GM19328 (cell line): Measurements from ENCODE around the gene SRGAP1.
A peak's percentile ranks its signal among the peaks of the same experiment; 100 is the strongest.
"Not testable (repeated sequence)": the region's sequence is repeated elsewhere in the genome, so short reads cannot be mapped to it uniquely, and the experiment has no call there.

Experiments used
- ATAC-seq: cut with Tn5 transposase; IDR thresholded peaks from one replicate; pipeline ENCODE4 v1.9.1; 2021; ENCODE audit warnings: mild to moderate bottlenecking, moderate library complexity; ENCODE audit not compliant: unreplicated experiment

SRGAP1 gene

DNA sequence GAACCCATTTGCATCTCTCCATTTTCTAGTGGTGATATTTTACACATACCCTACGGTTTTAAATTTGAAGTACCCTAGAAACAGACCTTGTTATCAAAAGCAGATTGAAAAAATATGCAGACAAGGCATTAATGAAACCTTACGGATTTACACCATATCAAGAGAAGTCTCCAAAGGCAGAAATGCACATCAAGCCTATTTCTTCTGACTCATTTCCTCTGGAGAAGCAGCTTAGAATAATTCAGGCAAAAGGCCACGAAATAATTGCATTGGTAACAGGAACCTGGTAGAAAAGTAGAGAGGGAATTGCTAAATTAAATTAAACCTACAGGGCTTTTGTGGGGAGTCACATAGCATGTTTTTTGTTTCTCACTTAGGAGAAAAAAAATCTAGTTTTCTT is 342.9 kb downstream of the SRGAP1 start:
- no peak for ATAC-seq

DNA sequence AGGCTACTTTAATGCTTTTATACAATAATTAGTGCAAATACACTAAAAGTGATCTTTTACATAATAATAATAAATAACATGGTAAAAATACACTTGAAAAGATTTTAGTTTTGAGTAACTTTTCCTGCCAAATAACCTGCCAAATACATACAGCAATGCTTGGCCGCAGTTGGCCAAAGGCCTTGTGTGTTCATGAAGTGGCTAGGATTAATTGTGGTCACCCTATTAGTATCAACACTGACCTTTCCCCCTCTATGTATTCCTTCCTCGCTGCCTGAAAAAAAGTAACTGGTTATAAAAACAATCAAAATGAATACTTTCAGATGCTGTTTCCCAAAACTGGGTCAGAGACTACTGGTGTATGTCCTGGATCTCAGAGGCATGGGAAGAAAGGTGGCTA is 343.3 kb downstream of the SRGAP1 start:
- no peak for ATAC-seq

DNA sequence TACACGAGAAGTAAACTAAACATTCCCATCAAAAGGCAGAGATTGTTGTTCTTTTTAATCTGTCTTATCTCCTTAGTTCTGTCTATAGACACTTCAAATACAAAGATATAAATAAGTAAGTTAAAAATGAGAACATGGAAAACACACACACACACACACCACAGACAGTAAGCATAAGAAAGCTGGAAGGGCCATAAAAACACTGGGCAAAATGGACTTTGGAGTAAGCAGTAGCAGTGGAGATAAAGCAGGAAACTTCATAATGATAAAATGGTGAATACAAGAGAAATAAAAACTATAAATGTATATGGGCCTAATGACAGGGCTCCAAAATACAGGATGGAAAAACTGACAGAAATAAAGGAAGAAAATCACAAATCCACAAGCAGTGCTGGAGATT is 345.0 kb downstream of the SRGAP1 start:
- ATAC-seq = no peak

DNA sequence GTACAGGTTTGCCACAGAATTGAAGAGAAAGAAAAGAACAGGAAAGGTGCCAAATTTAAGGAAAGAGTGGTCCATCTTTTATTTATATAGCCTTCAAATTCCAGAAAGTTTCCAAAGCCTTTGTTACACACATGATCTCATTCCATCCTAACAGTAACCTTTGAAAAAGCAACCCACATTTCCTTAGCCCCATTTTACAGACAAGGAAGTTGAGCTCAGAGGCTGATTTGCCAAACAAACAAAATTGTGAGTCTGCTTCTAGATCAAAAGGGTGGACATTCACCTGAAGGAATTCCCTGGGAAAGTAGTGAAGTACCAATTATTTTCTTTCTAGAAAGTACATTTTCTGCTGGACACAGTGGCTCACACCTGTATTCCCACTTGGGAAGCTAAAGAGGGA is 345.6 kb downstream of the SRGAP1 start:
- ATAC-seq = no peak

DNA sequence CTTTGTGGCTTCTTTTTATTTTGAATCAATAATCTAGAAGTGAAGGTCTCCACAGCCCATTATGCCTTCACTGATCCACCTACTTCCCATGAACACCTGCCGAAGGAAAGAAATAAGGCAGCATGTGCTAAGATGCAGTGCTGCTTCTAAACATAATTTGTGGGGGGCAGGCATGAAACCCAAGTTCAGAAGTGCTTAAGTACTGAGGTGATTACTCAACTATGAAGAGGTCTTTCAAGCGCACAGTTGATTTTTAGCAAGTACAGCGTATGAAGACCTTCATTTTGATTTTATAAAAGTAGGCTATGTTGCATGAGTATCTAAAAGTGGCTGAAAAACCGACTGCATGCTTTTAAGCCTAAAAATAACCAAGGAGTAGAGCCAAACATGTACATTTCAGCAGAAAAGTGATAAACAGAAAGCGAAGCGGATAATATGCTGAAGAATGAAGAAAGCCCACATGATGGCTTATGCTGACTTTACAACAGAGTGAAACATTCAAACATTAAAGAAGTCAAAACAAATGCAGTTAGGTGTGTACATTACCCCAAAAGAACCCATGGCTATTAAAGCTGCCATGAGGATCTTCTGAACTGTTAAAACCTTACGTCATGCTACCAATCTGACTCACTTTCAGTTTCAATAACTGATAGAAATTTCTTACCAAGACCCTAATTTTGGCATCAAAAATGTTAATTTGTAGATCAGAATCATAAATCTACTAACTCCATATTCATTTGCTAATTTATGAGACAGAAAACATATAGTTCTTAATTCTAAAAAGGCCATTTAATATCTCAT is 348.3 kb downstream of the SRGAP1 start:
- peak; percentile 77 for ATAC-seq

DNA sequence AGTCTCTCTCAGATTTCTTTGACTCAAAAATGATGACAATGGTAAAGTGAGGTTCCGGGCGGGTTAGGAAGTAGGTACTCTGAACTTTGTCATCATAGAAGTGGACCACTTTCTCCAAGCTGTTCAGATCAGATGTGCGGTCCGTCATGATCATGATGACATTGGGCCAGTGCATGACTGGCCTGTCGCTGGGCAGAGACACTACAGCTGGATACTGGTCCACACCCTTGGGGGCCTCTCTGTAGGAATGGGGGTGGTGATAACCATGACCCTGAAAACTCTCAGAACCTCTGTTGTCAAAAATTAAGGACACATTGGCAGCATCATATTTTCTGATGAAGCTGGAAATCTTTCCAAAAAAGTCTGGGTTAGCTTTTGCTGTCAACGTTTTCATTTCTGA is 349.4 kb downstream of the SRGAP1 start:
- no peak for ATAC-seq

DNA sequence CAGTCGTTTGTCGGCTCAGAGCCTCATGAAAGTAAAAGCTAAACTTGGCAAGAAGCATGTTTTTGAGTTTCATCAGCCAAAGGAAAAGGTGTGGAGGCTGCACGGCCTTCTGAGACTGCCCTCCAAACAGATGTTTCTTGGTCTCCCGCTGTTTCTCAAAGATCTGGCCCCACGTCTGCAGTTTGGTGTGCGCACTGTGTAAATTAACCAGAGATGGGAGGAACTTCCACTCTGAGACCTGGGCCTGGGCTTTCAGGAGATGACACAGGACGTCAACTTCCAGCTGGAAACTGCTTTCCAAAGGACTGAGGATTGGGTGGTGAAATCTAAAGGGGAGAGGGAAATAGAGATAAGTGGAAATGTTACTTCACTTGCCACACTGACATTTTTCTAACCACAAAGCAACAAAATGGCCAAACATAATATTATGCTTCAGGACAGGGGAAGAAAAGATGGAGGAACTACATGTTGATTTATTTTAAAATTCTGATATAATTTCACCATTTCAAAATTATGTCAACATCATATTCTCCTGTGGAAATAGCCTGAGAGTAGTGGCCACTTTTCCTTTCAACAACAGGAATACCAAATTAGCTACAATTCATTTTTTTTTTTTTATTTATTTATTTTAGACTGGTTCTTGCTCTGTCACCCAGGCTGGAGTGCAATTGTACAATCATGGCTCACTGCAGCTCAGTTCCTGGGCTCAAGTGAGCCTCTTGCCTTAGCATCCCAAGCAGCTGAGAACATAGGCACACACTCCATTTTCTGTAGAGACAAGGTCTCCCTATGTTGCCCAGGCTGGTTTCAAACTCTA is 350.0 kb downstream of the SRGAP1 start:
- no peak for ATAC-seq

DNA sequence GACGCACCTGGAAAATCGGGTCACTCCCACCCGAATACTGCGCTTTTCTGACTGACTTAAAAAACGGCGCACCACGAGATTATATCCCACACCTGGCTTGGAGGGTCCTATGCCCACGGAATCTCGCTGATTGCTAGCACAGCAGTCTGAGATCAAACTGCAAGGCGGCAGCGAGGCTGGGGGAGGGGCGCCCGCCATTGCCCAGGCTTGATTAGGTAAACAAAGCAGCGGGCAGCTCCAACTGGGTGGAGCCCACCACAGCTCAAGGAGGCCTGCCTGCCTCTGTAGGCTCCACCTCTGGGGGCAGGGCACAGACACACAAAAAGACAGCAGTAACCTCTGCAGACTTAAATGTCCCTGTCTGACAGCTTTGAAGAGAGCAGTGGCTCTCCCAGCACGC is 351.3 kb downstream of the SRGAP1 start:
- ATAC-seq = not testable (repeated sequence)

DNA sequence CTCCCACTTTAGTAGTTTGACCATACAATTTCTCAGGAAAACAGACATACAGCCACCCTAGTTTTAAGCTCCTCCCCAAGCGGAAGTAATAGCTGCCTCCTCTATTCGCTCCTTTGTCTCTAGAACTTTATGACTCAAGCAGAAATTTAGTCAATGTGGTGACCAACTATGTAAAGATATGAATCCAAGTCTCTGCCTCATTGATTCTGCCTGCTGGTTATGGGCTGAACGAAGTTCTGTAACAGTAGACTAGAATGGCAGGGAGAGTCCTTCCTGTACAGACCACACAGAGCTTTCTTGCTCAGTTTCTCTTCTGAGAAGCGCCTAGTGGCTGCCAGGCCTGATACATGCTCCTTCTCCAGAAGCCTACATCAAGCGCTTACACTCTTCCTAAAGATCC is 358.5 kb downstream of the SRGAP1 start:
- no peak for ATAC-seq

DNA sequence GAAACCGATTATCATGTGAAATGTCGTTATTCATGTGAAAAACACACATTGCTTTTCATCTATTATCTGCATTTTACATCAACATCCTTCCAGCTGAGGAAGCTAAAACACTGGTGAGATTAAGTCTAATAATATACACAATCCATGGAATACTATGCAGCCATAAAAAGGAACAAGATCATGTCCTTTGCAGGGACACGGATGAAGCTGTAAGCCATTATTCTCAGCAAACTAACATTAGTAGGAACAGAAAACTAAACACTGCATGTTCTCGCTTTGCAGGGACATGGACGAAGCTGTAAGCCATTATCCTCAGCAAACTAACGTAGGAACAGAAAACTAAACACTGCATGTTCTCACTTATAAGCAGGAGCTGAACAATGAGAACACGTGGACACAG is 359.3 kb downstream of the SRGAP1 start:
- no peak for ATAC-seq

DNA sequence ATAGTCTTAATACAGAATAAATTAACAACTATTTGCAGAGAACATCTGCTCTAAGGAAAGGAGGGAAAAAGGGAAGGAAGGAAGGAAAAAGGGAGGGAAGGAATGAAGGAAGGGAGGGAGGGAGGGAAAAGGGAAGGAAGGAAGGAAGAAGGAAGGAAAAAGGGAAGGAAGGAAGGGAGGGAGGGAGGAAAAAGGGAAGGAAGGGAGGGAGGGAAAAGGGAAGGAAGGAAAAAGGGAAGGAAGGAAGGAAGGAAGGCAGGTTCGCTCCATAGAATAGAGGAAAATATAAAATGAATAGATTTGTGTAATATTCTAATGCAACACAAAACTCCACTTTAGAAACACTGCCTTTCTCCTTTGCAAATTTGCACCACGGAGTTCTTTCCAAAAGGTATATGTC is 361.0 kb downstream of the SRGAP1 start:
- no peak for ATAC-seq

DNA sequence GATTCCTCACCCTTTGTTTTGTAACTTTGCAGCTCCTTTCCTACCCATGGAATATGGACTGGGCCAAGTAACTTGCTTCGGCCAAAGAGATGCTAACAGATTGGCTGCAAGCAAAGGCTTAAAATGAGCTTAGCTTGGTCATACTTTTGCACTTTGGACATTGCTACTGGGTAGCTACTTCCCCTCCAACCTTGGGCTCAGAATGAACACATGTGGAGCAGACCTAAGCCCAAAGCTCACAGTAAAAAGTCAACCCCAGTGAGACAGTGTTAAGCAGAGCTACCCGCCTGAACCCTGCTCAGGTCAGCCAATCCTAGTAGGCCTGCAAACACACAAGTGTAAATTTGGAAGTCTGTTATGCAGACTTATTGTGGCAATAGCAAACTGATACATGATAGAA is 363.0 kb downstream of the SRGAP1 start:
- ATAC-seq = no peak
